GM06990 (cell line): ENCODE results near the gene SEMA3C.

Experiments
- DNase-seq: peaks from one replicate; pipeline ENCODE4 v3.0.0-alpha.2; 2011; ENCODE audit not compliant: insufficient read length; ENCODE audit errors: extremely low read depth
- H3K27me3 ChIP-seq: replicated peaks from 2 replicates; pipeline ENCODE4 v1.6.0; 2011; ENCODE audit warnings: low read length; ENCODE audit not compliant: control insufficient read depth, insufficient read depth
- H3K36me3 ChIP-seq: 2 replicates; pipeline ENCODE4 v1.5.1; 2011; ENCODE audit warnings: low read length; ENCODE audit not compliant: control insufficient read depth, insufficient read depth
- H3K4me3 ChIP-seq: replicated peaks from 2 replicates; pipeline ENCODE4 v1.5.1; 2011; ENCODE audit warnings: low read depth, mild to moderate bottlenecking, control low read depth, low read length
- CTCF ChIP-seq: IDR thresholded peaks from 2 replicates; pipeline ENCODE4 v1.5.1; 2011; ENCODE audit warnings: low read length, control low read depth, mild to moderate bottlenecking, inconsistent platforms; ENCODE audit not compliant: insufficient read depth, poor library complexity, severe bottlenecking

SEMA3C gene

GRCh38 chr7:80868566-80868965 is 50.3 kb downstream of the SEMA3C start:
- TF ChIP-seq CTCF, result no peak
- H3K27me3 ChIP-seq, result no peaks in the 10 kb centered on the region
- DNase-seq, result no peak
- H3K4me3 ChIP-seq, result no peak overlapping the region
- no peaks in the 10 kb centered on the region for H3K36me3 ChIP-seq

GRCh38 chr7:80860554-80860953 is 58.3 kb downstream of the SEMA3C start:
- H3K27me3 ChIP-seq, result no peaks in the 10 kb centered on the region

GRCh38 chr7:80859272-80859970 is 59.4 kb downstream of the SEMA3C start:
- no peak for TF ChIP-seq CTCF
- Histone ChIP-seq H3K36me3 (no peaks in the 10 kb centered on the region), H3K27me3 (no peaks in the 10 kb centered on the region), H3K4me3 (no peak overlapping the region)
- DNase-seq, result no peak

More at GRCh38 chr7:80860554-80860953, 58.3 kb downstream of the SEMA3C start:
- Histone ChIP-seq H3K36me3 (no peaks in the 10 kb centered on the region), H3K4me3 (no peak overlapping the region)
- no peak for DNase-seq
- no peak for TF ChIP-seq CTCF

- DNase-seq, result no peak
- H3K27me3 ChIP-seq, result no peaks in the 10 kb centered on the region
- no peak for TF ChIP-seq CTCF
- H3K4me3 ChIP-seq, result no peak overlapping the region
- H3K36me3 ChIP-seq, result no peaks in the 10 kb centered on the region
Observed at GRCh38 chr7:80858141-80858903, 60.5 kb downstream of the SEMA3C start.

- H3K4me3 ChIP-seq, result no peak overlapping the region
- no peak for DNase-seq
- H3K36me3 ChIP-seq, result no peaks in the 10 kb centered on the region
- no peaks in the 10 kb centered on the region for H3K27me3 ChIP-seq
- no peak for TF ChIP-seq CTCF
Observed at GRCh38 chr7:80856769-80857168, 62.1 kb downstream of the SEMA3C start.
